Measurements from ENCODE around the gene POLR1C. TPM values are rescaled to one million over a fixed set of nuclear protein-coding genes. Genes with fewer than 3 reads are reported as not detected.
A peak's percentile ranks its signal among the peaks of the same experiment; 100 is the strongest.

Gene POLR1C
- total and polyA plus RNA-seq, 10 of the 15 experiments (the other 5 are each of a cell fraction or from before 2014, with no cell fraction given): 40.0 to 180 (median 66.2) TPM

GRCh38 chr6:43559328-43559727, 42.4 kb downstream of the POLR1C start:
- Histone ChIP-seq H3K79me2 (ENCODE audit: control insufficient read depth, insufficient read depth, low read length) (no peaks in the 10 kb centered on the region), H2AFZ (ENCODE audit: control insufficient read depth, low read depth, low read length) (no peak overlapping the region), H3K9me3 (replicated peaks; ENCODE audit: control insufficient read depth, insufficient read depth, low read length) (no peaks in the 10 kb centered on the region), H3K9ac (ENCODE audit: control insufficient read depth, insufficient read depth, low read length) (no peak overlapping the region), H3K4me2 (ENCODE audit: control insufficient read depth, insufficient read depth) (no peak overlapping the region), H3K4me1 (ENCODE audit: control insufficient read depth, insufficient read depth, low read length) (no peaks in the 10 kb centered on the region), H3K27ac (ENCODE audit: control insufficient read depth, insufficient read depth) (no peak overlapping the region), H3K27me3 (replicated peaks in 1 of 2; ENCODE audit: control insufficient read depth in 2 of 2, insufficient read depth in 2 of 2, low read length in 1 of 2) (no peaks in the 10 kb centered on the region), H4K20me1 (ENCODE audit: control insufficient read depth, insufficient read depth) (no peaks in the 10 kb centered on the region), H3K36me3 (ENCODE audit: control insufficient read depth in 2 of 2, insufficient read depth in 2 of 2, low read length in 1 of 2) (peaks cover 4 to 37% of the 10 kb centered on the region in 2 experiments), H3K4me3 (no peak overlapping the region)
- ATAC-seq (no peak), FAIRE-seq (no peak), DNase-seq (ENCODE audit: low read depth, low spot score) (no peak)
- TF ChIP-seq SMAD1 (IDR thresholded peaks at IDR 0.05; ENCODE audit: low read depth, partially characterized antibody): no peak
- TF ChIP-seq ZNF592 (IDR thresholded peaks at IDR 0.05): no peak
- TF ChIP-seq TCF3 (IDR thresholded peaks at IDR 0.05; ENCODE audit: borderline replicate concordance, insufficient read depth, low read depth, low read length): no peak
- no peak for TF ChIP-seq FOS (IDR thresholded peaks at IDR 0.05; ENCODE audit: borderline replicate concordance, extremely low read depth, insufficient read length)
- no peak for TF ChIP-seq RB1 (IDR thresholded peaks at IDR 0.05; ENCODE audit: borderline replicate concordance)
- no peak for TF ChIP-seq HCFC1 (IDR thresholded peaks at IDR 0.05; ENCODE audit: low read length)
- no peak for TF ChIP-seq EZH2 (IDR thresholded peaks at IDR 0.05; ENCODE audit: borderline replicate concordance, control insufficient read depth, low read depth, low read length)
- no peak for TF ChIP-seq TCF12 (IDR thresholded peaks at IDR 0.05; ENCODE audit: low read depth, low read length)
- no peak for TF ChIP-seq CBFB (IDR thresholded peaks at IDR 0.05; ENCODE audit: low read depth)
- TF ChIP-seq ETV6 (conservative IDR thresholded peaks at IDR 0.05 in 1 of 2, IDR thresholded peaks at IDR 0.05 in 1 of 2; ENCODE audit: borderline replicate concordance in 1 of 2, low read depth in 1 of 2): no peak
- no peak for TF ChIP-seq SKIL (IDR thresholded peaks at IDR 0.05; ENCODE audit: low read depth, poor library complexity, severe bottlenecking)
- no peak for TF ChIP-seq ASH2L (IDR thresholded peaks at IDR 0.05; ENCODE audit: borderline replicate concordance, low read depth)
- ChIA-PET POLR2A (no interaction called here), CTCF (no interaction called here), SMC1A (ENCODE audit: uncharacterized antibody, unreplicated experiment) (no interaction called here), RAD21 (ENCODE audit: unreplicated experiment) (no interaction called here)
- TSS peak; percentile 34 for BruUV-seq (replicated peaks)
- in situ Hi-C loops (cut with MboI) (no loop called here), intact Hi-C loops (cut with micrococcal nuclease; ENCODE audit: unreplicated experiment) (no loop called here)

Measured in GM12878 (cell line).